Thymus (tissue), 14 donors: ENCODE data around the gene FBXL16. TPM values are rescaled to one million over a fixed set of nuclear protein-coding genes. Genes with fewer than 3 reads are reported as not detected.
"Not testable (repeated sequence)": the region's sequence is repeated elsewhere in the genome, so short reads cannot be mapped to it uniquely, and the experiment has no call there.

ENCODE experiments used
- DNase-seq, 9 donors: peaks; one replicate each; pipeline ENCODE4 v3.0.0-alpha.2; 2013; ENCODE audit warnings: low spot score in 9 of 9, low read depth in 6 of 9, missing footprints in 1 of 9
- H3K27ac ChIP-seq, 2 donors: one replicate each; pipeline ENCODE4 v1.5.1; 2013; ENCODE audit warnings: control low read depth in 1 of 2, low read depth in 1 of 2, low read length in 1 of 2, mild to moderate bottlenecking in 1 of 2, moderate library complexity in 1 of 2
- H3K27me3 ChIP-seq, 2 donors: one replicate each; pipeline ENCODE4 v1.5.1; 2013; ENCODE audit warnings: low read length in 1 of 2; ENCODE audit not compliant: control insufficient read depth in 2 of 2, insufficient read depth in 1 of 2
- H3K36me3 ChIP-seq, 2 donors: one replicate each; pipeline ENCODE4 v1.5.1; 2013; ENCODE audit warnings: low read length in 1 of 2, mild to moderate bottlenecking in 1 of 2, moderate library complexity in 1 of 2; ENCODE audit not compliant: control insufficient read depth in 2 of 2, insufficient read depth in 2 of 2
- H3K4me1 ChIP-seq, 2 donors: one replicate each; pipeline ENCODE4 v1.5.1; 2013; ENCODE audit warnings: low read length in 2 of 2; ENCODE audit not compliant: control insufficient read depth in 2 of 2, insufficient read depth in 2 of 2
- H3K4me3 ChIP-seq, 2 donors: one replicate each; pipeline ENCODE4 v1.5.1; 2013; ENCODE audit warnings: low read length in 2 of 2, control low read depth in 1 of 2, mild to moderate bottlenecking in 1 of 2
- H3K9me3 ChIP-seq, 2 donors: one replicate each; pipeline ENCODE4 v1.5.1; 2013; ENCODE audit warnings: low read length in 1 of 2, mild to moderate bottlenecking in 1 of 2; ENCODE audit not compliant: control insufficient read depth in 2 of 2, insufficient read depth in 1 of 2
- WGBS: extraction: QIAGEN DNeasy Blood & Tissue Kit; methylation state at CpG from one replicate; pipeline ENCODE4 v1.1.7; 2013; 5-methylcytosine and 5-hydroxymethylcytosine counted together
- long read RNA-seq, 10 donors: transcript quantifications; one replicate each; lab custom pipeline, GENCODE V29; 2026
- polyA plus RNA-seq: library from polyadenylated mRNA; stranded (reverse); fragments of 200-250 nt; gene quantifications from one replicate; pipeline ENCODE4 v1.2.3, GENCODE V29; 2013
- total RNA-seq: library from RNA; stranded (reverse); fragments of 120-200 nt; gene quantifications from one replicate; pipeline ENCODE4 v1.2.4, GENCODE V29; 2013
- donor health status: healthy.

FBXL16 gene
- total RNA-seq, result 0.76 TPM
- 9.6 TPM for polyA plus RNA-seq
- long read RNA-seq, donor 1, partial matches to known transcripts, result 0 of 1 reads
- long read RNA-seq, donor 1, other reads (novel, unspliced or antisense), result 0 of 1 reads
- long read RNA-seq, donor 2, result 0 reads
- long read RNA-seq, donor 3, partial matches to known transcripts, result 5 of 5 reads
- long read RNA-seq, donor 3, other reads (novel, unspliced or antisense), result 0 of 5 reads
- long read RNA-seq, donor 4, result 0 reads
- long read RNA-seq, donor 5, result 0 reads
- long read RNA-seq, donor 6, partial matches to known transcripts, result 5 of 41 reads
- long read RNA-seq, donor 6, other reads (novel, unspliced or antisense), result 34 of 41 reads
- long read RNA-seq, donor 7, result 0 reads
- long read RNA-seq, donor 8, partial matches to known transcripts, result 0 of 1 reads
- long read RNA-seq, donor 8, other reads (novel, unspliced or antisense), result 0 of 1 reads
- long read RNA-seq, donor 9, result 0 reads
- long read RNA-seq, donor 10, result 0 reads

- Histone ChIP-seq H3K4me1 (peaks cover 1 to 6% of the 10 kb centered on the region in 2 donors), H3K27me3 (peaks cover 70 to 95% of the 10 kb centered on the region in 2 donors), H3K36me3 (no peaks in the 10 kb centered on the region), H3K4me3 (peak within 1 kb of the TSS in 1 of 2 donors; percentile 38), H3K9me3 (peaks cover 1 to 4% of the 10 kb centered on the region in 2 donors), H3K27ac (no peak within 1 kb of the TSS)
- DNase-seq, result no peak
- 2% methylated on average over 115 of the region's 115 CpGs for WGBS
These were observed at the start of gene FBXL16 for GRCh38 chr16:705431-706188. Gene FBXL16 (minus strand): TSS chr16:705801. CDS start chr16:697405, 8,396 bp downstream.

GRCh38 chr16:754656-755055 is 49.1 kb upstream of the FBXL16 start:
- Histone ChIP-seq H3K27ac (no peak overlapping the region), H3K4me3 (no peak overlapping the region), H3K9me3 (no peaks in the 10 kb centered on the region), H3K27me3 (peaks cover 0 to 44% of the 10 kb centered on the region in 2 donors), H3K4me1 (no peaks in the 10 kb centered on the region), H3K36me3 (no peaks in the 10 kb centered on the region)
- no peak for DNase-seq
- WGBS, result 5% methylated on average over 11 of the region's 11 CpGs

GRCh38 chr16:754121-754607 is 48.6 kb upstream of the FBXL16 start:
- not testable (repeated sequence) for DNase-seq, H3K9me3 ChIP-seq, H3K36me3 ChIP-seq, H3K27ac ChIP-seq, H3K4me3 ChIP-seq, H3K4me1 ChIP-seq
- 95% methylated on average over 11 of the region's 11 CpGs for WGBS
- peaks cover 0 to 42% of the 10 kb centered on the region in 2 donors for H3K27me3 ChIP-seq

- Histone ChIP-seq H3K27ac (no peak overlapping the region), H3K4me1 (no peaks in the 10 kb centered on the region), H3K9me3 (no peaks in the 10 kb centered on the region), H3K4me3 (no peak overlapping the region), H3K36me3 (no peaks in the 10 kb centered on the region), H3K27me3 (peaks cover 0 to 41% of the 10 kb centered on the region in 2 donors)
- no peak for DNase-seq
- WGBS, result 89% methylated on average over 10 of the region's 10 CpGs
These were observed 46.4 kb upstream of the FBXL16 start for GRCh38 chr16:752007-752312.

GRCh38 chr16:751152-752006 is 45.8 kb upstream of the FBXL16 start:
- Histone ChIP-seq H3K36me3 (no peaks in the 10 kb centered on the region), H3K4me1 (no peaks in the 10 kb centered on the region), H3K27ac (no peak overlapping the region), H3K27me3 (peaks cover 0 to 38% of the 10 kb centered on the region in 2 donors), H3K9me3 (no peaks in the 10 kb centered on the region), H3K4me3 (no peak overlapping the region)
- DNase-seq, result no peak
- WGBS, result 91% methylated on average over 39 of the region's 39 CpGs

GRCh38 chr16:750485-750884 is 44.9 kb upstream of the FBXL16 start:
- H3K9me3 ChIP-seq, result no peaks in the 10 kb centered on the region
- no peaks in the 10 kb centered on the region for H3K36me3 ChIP-seq
- no peak overlapping the region for H3K27ac ChIP-seq
- 92% methylated on average over 9 of the region's 9 CpGs for WGBS
- H3K4me1 ChIP-seq, result no peaks in the 10 kb centered on the region
- DNase-seq, result no peak
- H3K4me3 ChIP-seq, result no peak overlapping the region
- peaks cover 0 to 41% of the 10 kb centered on the region in 2 donors for H3K27me3 ChIP-seq

- Histone ChIP-seq H3K9me3 (no peaks in the 10 kb centered on the region), H3K36me3 (no peaks in the 10 kb centered on the region), H3K4me3 (no peak overlapping the region), H3K27ac (no peak overlapping the region), H3K4me1 (no peaks in the 10 kb centered on the region), H3K27me3 (peaks cover 0 to 29% of the 10 kb centered on the region in 2 donors)
- 97% methylated on average over 6 of the region's 6 CpGs for WGBS
- DNase-seq, result no peak
These were observed 43.4 kb upstream of the FBXL16 start for GRCh38 chr16:749010-749409.

GRCh38 chr16:747978-748746 is 42.6 kb upstream of the FBXL16 start:
- DNase-seq, result no peak

More at GRCh38 chr16:747978-748746, 42.6 kb upstream of the FBXL16 start:
- Histone ChIP-seq H3K4me1 (no peaks in the 10 kb centered on the region), H3K27ac (no peak overlapping the region), H3K36me3 (no peaks in the 10 kb centered on the region), H3K4me3 (no peak overlapping the region), H3K9me3 (no peaks in the 10 kb centered on the region), H3K27me3 (peaks cover 0 to 27% of the 10 kb centered on the region in 2 donors)
- 96% methylated on average over 39 of the region's 39 CpGs for WGBS
